Eye (tissue), 1 donor: ENCODE results near the gene RGS16.

Experiments used
- DNase-seq: peaks from one replicate; pipeline ENCODE4 v3.0.0-alpha.2; 2015

RGS16 gene

DNA sequence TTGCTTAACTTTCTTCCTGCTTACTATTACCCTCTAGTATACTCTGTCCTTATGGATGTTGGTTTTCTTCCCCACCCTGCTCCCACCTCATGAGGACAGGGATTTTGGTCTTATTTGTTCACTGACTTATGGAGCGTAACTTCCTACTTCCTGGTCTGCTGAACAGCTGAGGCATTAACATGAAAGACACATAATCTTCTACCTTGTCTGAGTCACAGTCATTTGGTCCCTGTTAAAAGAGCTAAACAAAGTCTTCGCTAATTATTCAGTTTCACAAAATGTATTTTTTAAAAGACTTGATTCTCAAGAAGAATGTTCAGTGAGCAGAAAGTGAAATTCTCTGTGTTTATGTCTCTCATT, 33.6 kb downstream of the RGS16 start:
- no peak for DNase-seq

DNA sequence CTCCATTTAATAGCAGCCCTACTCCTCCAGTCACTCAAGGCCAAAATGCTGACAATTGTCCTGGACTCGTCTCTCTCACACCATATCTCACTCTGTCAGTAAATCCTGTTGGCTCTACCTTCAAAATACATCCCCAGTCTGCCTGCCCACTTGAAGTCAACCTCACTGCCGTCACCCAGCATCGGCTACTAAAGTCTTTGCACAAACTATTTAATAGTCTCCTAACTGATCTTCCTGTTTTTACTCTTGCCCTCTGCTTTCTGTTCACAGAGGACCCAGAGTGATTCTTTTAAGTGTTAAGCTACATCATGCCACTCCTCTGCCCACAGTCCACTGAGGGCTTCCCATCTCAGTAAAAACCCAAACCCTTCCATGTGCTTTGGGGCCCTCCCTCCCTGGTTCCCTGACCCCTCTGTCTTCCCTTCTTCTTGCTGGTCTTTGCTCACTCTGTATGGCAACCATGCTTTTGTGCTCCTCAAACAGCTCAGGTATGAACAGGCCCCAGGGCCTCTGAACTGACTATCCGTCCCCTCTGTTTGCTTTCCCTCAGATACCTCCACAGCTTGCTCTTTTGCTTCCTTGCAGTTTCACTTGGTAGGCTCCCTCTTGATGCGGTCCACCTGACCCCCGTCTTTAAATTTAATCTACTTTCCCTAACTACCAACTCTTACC, 34.1 kb downstream of the RGS16 start:
- no peak for DNase-seq

DNA sequence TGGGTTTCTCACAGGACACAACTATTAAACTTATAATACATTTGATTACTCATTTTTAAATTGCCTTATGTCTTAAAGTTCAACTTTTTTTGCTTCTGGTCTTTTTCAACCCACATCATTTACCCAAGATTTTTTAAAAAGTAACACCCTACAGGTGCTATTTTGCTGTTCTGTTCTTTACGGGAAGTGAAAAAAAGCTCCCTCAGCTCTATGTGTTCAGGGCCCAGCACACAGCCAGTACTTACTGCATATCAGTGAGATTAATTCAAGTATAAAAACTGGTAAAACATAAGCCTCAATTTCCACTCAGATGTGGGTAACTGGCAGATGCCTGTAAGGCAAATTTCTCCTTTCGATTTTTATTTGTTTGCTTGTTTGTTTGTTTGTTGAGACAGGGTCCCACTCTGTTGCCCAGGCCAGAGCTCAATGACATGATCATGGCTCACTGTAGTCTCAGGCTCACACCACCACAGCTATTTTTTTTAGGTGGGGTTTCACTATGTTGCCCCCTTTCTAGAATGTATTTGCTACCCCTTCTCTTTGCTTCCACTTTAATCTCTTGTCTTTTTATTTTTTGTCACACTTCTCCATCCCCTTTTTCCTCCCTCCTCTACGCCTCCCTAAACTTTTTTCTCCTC, 35.4 kb downstream of the RGS16 start:
- no peak for DNase-seq

DNA sequence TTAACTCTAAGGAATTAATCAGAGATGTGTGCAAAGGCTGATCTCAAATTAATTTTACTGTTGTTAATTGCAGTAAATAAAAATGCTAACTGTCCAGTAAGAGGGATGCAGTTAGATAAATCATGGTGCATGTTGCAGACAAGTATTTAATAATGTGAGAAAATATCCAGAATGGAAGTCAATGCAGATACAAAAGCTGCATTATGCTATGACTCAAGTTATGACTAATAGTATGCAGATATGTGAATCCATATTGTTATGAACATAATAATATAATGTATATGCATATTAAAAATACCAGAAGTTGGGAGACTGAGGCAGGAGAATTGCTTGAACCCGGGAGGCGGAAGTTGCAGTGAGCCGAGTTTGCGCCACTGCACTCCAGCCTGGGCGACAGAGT, 36.6 kb downstream of the RGS16 start:
- no peak for DNase-seq

DNA sequence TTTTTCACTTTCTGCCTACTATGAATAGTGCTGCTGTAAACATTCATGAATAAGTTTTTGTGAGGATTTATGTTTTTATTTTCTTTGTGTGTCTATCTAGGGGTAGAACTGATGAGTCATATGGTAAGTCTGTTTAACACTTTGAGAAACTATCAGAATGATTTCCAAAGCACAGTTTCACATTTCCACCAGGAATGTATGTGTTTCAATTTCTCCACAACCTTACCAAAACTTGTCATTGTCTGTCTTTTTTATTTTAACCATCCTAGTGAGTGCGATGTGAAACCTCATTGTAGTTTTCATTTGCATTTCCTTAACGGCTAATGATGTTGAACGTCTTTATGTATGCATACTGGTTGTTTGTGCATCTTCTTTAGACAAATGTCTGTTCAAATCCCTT, 38.7 kb downstream of the RGS16 start:
- no peak for DNase-seq

DNA sequence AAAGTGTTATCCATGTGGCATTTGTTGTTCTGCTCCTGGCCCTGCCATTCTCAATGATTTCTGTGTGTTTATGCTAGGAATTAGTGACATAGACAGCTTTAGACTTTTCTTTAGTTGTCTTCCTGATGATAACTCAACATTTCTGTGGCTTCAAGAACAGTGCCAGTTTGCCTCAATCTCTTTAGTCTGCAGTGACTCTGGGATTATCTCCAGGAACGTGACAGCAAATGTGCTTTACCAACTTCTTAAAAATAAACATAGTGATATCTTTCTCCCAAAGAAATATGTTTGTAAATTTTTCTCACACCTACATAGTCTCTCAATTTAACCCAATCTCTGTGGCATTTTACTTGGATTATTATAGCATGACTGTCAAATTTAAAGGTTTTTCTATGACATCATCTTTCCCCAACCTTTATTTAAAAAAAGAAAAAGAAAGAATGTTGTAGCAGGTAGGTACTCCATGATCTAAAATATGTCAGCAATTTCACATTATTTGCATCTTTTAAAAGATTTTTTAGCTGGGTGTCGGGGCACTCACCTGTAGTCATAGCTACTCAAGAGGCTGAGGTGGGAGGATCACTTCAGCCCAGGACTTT, 39.7 kb downstream of the RGS16 start:
- no peak for DNase-seq

DNA sequence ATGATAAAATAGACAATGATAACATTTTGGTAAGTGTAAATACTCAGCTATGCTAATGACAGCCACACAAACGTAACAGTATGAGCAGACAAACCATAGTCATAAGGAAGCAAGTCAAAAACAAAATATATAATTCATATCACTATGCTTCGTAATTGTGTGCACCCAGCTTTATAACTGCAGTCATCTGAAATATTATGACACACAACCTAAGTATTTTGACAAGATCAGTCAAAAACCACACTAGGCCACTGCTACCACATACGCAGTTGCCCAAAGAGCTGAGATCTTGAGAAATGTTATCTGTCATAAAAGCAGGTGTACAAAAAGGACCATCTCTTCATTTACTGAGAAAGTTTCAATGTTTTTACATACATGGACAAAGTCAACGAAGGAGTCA, 41.1 kb downstream of the RGS16 start:
- no peak for DNase-seq

DNA sequence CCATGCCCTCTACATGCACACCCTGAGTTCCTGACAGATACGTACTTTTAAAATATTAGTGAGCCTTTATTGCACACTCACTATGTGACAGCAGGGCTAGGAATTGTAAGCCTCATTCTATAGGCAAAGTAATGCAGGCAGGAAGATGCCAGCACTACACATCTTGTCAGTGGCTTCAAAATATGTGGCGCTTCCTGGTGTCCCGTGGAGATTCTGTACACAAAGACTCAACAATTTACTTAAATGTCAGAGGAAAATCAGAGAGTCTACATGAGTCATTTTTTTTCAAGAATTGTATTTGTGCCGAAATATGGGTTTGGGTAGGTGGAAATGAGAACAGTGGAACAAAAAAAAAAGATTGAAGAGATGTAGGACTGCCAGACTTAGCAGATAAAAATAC, 42.7 kb downstream of the RGS16 start:
- DNase-seq: no peak

DNA sequence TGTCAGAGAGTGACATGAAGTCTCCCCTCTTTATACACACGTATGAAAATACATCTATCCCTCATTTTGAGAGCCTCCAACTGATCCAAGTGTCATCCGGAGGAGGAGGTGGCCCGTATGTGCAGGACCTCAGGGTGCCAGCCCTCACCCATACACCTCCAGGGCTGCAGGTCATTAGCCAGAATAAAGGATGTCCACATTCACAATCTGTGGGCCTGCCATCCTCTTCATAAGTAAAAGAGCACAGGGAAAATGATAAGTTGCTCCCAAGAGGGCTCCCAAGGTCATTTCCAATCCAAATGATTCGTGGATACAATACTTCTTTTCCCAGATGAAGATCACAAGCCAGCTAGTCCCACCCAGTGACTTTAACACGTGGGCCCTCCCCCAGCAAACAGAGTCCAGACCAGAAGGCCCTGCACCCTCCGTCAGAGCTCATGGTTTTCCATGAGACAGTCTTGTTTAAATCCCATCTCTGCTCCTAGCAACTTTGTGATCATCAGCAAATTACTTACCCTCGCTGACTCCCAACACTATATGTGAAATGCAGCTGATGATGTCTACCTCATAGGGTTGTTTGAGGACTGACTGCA, 43.7 kb downstream of the RGS16 start:
- DNase-seq: no peak

DNA sequence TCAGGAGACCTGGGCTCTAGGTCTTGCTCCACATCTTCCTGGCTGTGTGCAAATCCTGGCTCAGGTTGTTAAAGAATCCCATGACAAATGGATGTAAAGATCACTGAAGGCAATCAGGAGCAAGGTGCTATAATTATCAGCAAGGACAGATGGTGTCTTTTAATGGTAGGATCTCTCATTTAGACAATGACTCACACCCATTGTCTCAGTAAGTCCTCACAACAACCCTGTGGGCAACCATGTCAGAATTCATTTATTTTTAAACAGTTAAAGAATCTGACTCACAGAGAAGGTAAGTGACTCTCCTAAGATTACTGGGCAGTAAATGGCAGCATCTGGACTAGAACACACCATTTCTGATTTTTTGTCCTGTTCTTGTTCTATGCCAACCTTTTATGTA, 47.9 kb downstream of the RGS16 start:
- DNase-seq: no peak

DNA sequence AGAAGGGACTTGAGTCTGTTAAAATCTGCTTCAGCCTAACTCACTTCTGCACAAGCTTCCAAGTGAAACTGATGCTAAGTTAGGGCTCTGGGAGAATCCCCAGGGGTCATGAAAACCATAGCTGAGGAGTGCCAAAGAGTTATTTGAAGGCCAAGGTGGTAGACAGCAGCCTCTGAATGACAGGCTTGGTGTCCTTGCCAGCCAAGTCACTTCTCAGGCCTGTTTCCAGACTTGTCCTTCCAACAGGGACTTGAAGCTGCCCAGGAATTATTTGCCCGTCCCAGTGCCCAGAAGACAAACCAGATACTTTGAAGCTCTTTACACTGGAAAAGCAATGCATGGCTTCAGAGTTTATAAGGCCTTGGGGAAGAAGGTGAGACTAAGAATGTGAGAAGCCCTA, 48.7 kb downstream of the RGS16 start:
- no peak for DNase-seq

DNA sequence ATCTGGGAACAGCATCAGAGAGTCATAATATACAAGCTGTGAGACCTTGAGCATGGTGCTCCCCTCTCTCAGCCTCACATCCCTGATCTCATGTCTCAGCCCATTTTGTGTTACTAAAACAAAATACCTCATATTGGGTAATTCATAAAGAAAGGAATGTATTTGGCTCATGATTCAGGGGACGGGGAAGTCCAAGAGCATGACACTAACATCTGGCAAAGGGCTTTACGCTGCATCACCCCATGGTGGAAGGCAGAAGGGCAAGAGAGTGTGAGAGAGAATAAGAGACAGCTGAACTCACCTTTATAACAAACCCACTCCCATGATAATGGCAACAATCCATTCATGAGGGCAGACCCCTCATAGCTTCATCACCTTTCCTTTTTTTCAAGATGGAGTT, 51.7 kb downstream of the RGS16 start:
- DNase-seq: no peak

DNA sequence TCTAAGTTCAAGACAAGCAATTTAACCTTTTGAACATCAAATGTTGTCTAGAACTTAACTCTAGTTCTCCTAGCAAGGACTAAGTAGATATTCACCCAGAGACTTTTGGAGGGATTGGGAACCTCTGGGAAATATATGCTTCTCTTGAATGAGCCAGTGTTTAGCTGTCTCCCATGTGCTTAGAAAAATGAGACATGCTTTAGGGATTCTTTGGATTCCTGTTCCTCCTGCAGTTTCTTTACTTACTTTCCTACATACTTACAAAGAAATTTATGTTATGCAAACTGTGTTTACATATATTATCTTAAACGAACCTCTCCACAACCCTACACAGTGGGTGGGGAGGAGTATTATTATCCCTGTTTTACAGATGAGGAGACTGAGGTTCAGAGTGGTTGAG, 54.4 kb downstream of the RGS16 start:
- DNase-seq: no peak

DNA sequence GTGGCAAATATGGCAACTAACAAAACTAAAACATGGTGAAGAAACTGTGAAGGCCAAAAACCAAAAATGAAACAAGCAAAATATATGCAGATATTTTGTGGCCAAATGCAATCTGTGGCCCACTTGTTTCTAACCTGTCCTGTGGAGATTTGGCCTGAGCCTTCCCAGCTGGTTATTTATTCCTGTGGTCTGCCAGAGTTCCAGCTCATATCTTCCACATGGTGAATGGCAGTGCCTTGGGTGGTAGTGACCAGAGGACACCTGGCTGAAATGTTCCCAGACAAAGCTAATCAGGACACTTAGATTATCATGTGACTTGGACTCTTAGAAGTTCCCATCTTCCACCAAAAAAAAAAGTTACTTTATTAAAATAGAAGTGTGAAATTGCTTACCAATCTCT, 54.8 kb downstream of the RGS16 start:
- no peak for DNase-seq
